Measurements from ENCODE around the gene SLC36A3. TPM values are rescaled to one million over a fixed set of nuclear protein-coding genes. Genes with fewer than 3 reads are reported as not detected.

Gene SLC36A3
- total RNA-seq, 1 experiment from 2014 or later, result not detected

GRCh38 chr5:151254556-151254955, 49.0 kb downstream of the SLC36A3 start:
- POLR2A ChIA-PET, result no interaction called here
- no TSS peak for BruUV-seq (replicated peaks)

More at GRCh38 chr5:151254556-151254955, 49.0 kb downstream of the SLC36A3 start:
- H2AFZ ChIP-seq (ENCODE audit: low read depth, low read length, poor library complexity, severe bottlenecking), result no peak overlapping the region
- H3K27me3 ChIP-seq (ENCODE audit: insufficient read depth, low read length), result no peaks in the 10 kb centered on the region
- intact Hi-C loops (cut with micrococcal nuclease), result loop anchor here (10.0 kb wide), 1 partner anchor 490 kb away; no protein-coding TSS in a partner anchor
- no peak overlapping the region for H3K4me2 ChIP-seq (ENCODE audit: low read length)
- no peak overlapping the region for H3K4me3 ChIP-seq (replicated peaks in 1 of 2; ENCODE audit: low read depth in 1 of 2, low read length in 2 of 2)
- RAD21 ChIA-PET (ENCODE audit: low non-redundant PET in 1 of 2, low total read pairs in 2 of 2, uncharacterized antibody in 2 of 2, unreplicated experiment in 2 of 2), result no interaction called here
- H3K9me3 ChIP-seq (ENCODE audit: control insufficient read depth in 1 of 2, insufficient read depth in 1 of 2, low read depth in 1 of 2, low read length in 2 of 2), result no peaks in the 10 kb centered on the region
- H3K9me2 ChIP-seq (ENCODE audit: insufficient read depth), result no peaks in the 10 kb centered on the region
- ATAC-seq (no peak), DNase-seq (ENCODE audit: low read depth, low spot score) (no peak)
- TF ChIP-seq ZBTB33 (IDR thresholded peaks at IDR 0.05; ENCODE audit: extremely low read depth, insufficient replicate concordance, low read length) (no peak), ATF3 (IDR thresholded peaks at IDR 0.05) (no peak), EZH2 (IDR thresholded peaks at IDR 0.05) (no peak), EGR1 (IDR thresholded peaks at IDR 0.05; ENCODE audit: low read depth) (no peak), EZH2phosphoT487 (IDR thresholded peaks at IDR 0.05; ENCODE audit: borderline replicate concordance) (no peak), POLR2A (IDR thresholded peaks at IDR 0.05; ENCODE audit: borderline replicate concordance, extremely low read depth, insufficient read depth, insufficient read length) (no peak), SRF (IDR thresholded peaks at IDR 0.05; ENCODE audit: low read depth) (no peak), FOSL1 (IDR thresholded peaks at IDR 0.05; ENCODE audit: low read depth) (no peak), POLR2AphosphoS5 (IDR thresholded peaks at IDR 0.05; ENCODE audit: low read depth, low read length) (no peak), CBX3 (IDR thresholded peaks at IDR 0.05; ENCODE audit: low read depth) (no peak), TCF7L2 (IDR thresholded peaks at IDR 0.05; ENCODE audit: borderline replicate concordance, extremely low read depth, insufficient read depth, insufficient read length) (no peak), YY1 (IDR thresholded peaks at IDR 0.05; ENCODE audit: extremely low read depth, insufficient replicate concordance, low read depth, low read length) (no peak), SIN3A (IDR thresholded peaks at IDR 0.05; ENCODE audit: low read depth) (no peak), JUND (IDR thresholded peaks at IDR 0.05) (no peak), RAD21 (IDR thresholded peaks at IDR 0.05; ENCODE audit: low read depth) (no peak), SP1 (IDR thresholded peaks at IDR 0.05; ENCODE audit: low read depth) (no peak), CEBPB (IDR thresholded peaks at IDR 0.05; ENCODE audit: low read depth) (no peak), ZNF274 (IDR thresholded peaks at IDR 0.05; ENCODE audit: low read depth, low read length) (no peak), MAX (IDR thresholded peaks at IDR 0.05) (no peak), REST (IDR thresholded peaks at IDR 0.05; ENCODE audit: low read depth) (no peak)
- no peaks in the 10 kb centered on the region for H3K79me2 ChIP-seq (ENCODE audit: insufficient read depth, low read length)
- no peaks in the 10 kb centered on the region for H3K36me3 ChIP-seq (ENCODE audit: control insufficient read depth in 1 of 2, insufficient read depth in 2 of 2, low read length in 2 of 2)
- H3K9ac ChIP-seq (ENCODE audit: low read length), result no peak overlapping the region
- no peak overlapping the region for H3K27ac ChIP-seq (ENCODE audit: low read depth, low read length)
- H3K4me1 ChIP-seq (ENCODE audit: control insufficient read depth in 1 of 2, insufficient read depth in 2 of 2, low read length in 2 of 2), result peaks cover 3 to 42% of the 10 kb centered on the region in 2 experiments; a peak in 3 of 4 replicates
- no peaks in the 10 kb centered on the region for H4K20me1 ChIP-seq (ENCODE audit: insufficient read depth)
- CTCF ChIA-PET, result no interaction called here
